ENCODE data around the gene CREB3.

The CREB3 gene

GRCh38 chr9:35746583-35746982 lies 14.1 kb downstream of the CREB3 start:
- DNase-seq (ENCODE audit: low spot score) = no peak
- TF ChIP-seq CTCF (IDR thresholded peaks at IDR 0.05) = no peak
- Histone ChIP-seq H3K4me3 (peak overlapping the region; percentile 90), H3K27ac (peak overlapping the region; percentile 21 to 97)

GRCh38 chr9:35748242-35748857 lies 15.9 kb downstream of the CREB3 start:
- peak overlapping the region; percentile 90 for H3K4me3 ChIP-seq
- DNase-seq (ENCODE audit: low spot score) = no peak
- TF ChIP-seq CTCF (IDR thresholded peaks at IDR 0.05) = no peak
- peak overlapping the region; percentile 93 to 97 for H3K27ac ChIP-seq

- TF ChIP-seq CTCF (IDR thresholded peaks at IDR 0.05) = no peak
- Histone ChIP-seq H3K4me3 (peak within 1 kb of the TSS; percentile 90), H3K27ac (peak within 1 kb of the TSS; percentile 93 to 97)
- DNase-seq (ENCODE audit: low spot score) = peak; percentile 89
Observed at GRCh38 chr9:35748858-35749514, 16.5 kb downstream of the CREB3 start, which contains the start of the genes GBA2 and RGP1. Gene GBA2 (minus strand): TSS chr9:35749228. CDS start chr9:35748704, 524 bp downstream. Gene RGP1 (plus strand): TSS chr9:35749287. CDS start chr9:35749756, 469 bp downstream.

- peak overlapping the region; percentile 93 to 97 for H3K27ac ChIP-seq
- peak overlapping the region; percentile 90 for H3K4me3 ChIP-seq
- DNase-seq (ENCODE audit: low spot score) = no peak
- TF ChIP-seq CTCF (IDR thresholded peaks at IDR 0.05) = no peak
Observed at GRCh38 chr9:35749515-35750255, 17.2 kb downstream of the CREB3 start.

GRCh38 chr9:35750256-35750531 lies 17.7 kb downstream of the CREB3 start:
- no peak for DNase-seq (ENCODE audit: low spot score)
- H3K27ac ChIP-seq = peak overlapping the region; percentile 93 to 97
- H3K4me3 ChIP-seq = peak overlapping the region; percentile 90
- no peak for TF ChIP-seq CTCF (IDR thresholded peaks at IDR 0.05)

GRCh38 chr9:35753466-35753865 lies 21.0 kb downstream of the CREB3 start:
- no peak for DNase-seq (ENCODE audit: low spot score)
- TF ChIP-seq CTCF (IDR thresholded peaks at IDR 0.05) = no peak
- Histone ChIP-seq H3K4me3 (no peak overlapping the region), H3K27ac (no peak overlapping the region)
